Immature natural killer cell (primary cell): ENCODE measurements around the gene CLINT1. TPM values are rescaled to one million over a fixed set of nuclear protein-coding genes. Genes with fewer than 3 reads are reported as not detected.
"Not testable (repeated sequence)": the region's sequence is repeated elsewhere in the genome, so short reads cannot be mapped to it uniquely, and the experiment has no call there.

Experiments
- DNase-seq, 3 donors: peaks; one replicate each; pipeline ENCODE4 v3.0.0; 2022; ENCODE audit warnings: mixed read lengths in 1 of 3
- H3K27ac Mint-ChIP-seq, 6 donors: one replicate each; pipeline ENCODE4 v1.8.0; 2020; ENCODE audit warnings: mixed read lengths in 6 of 6, mild to moderate bottlenecking in 5 of 6, inconsistent platforms in 4 of 6, moderate library complexity in 3 of 6
- H3K27me3 Mint-ChIP-seq, 3 donors: one replicate each; pipeline ENCODE4 v1.8.0; 2020 to 2021; ENCODE audit warnings: low read depth in 3 of 3, mild to moderate bottlenecking in 3 of 3, mixed read lengths in 3 of 3, moderate library complexity in 3 of 3, inconsistent platforms in 1 of 3
- H3K36me3 Mint-ChIP-seq, 3 donors: one replicate each; pipeline ENCODE4 v1.8.0; 2020; ENCODE audit warnings: mixed read lengths in 3 of 3, inconsistent platforms in 2 of 3, mild to moderate bottlenecking in 2 of 3
- H3K4me1 Mint-ChIP-seq, 2 donors: one replicate each; pipeline ENCODE4 v1.8.0; 2020; ENCODE audit warnings: inconsistent platforms in 2 of 2, mild to moderate bottlenecking in 2 of 2, mixed read lengths in 2 of 2, moderate library complexity in 1 of 2
- H3K4me3 Mint-ChIP-seq, 5 donors: one replicate each; pipeline ENCODE4 v1.8.0; 2020; ENCODE audit warnings: mild to moderate bottlenecking in 5 of 5, mixed read lengths in 5 of 5, inconsistent platforms in 3 of 5, moderate library complexity in 3 of 5
- H3K9me3 Mint-ChIP-seq, 6 donors: one replicate each; pipeline ENCODE4 v1.8.0; 2020; ENCODE audit warnings: mild to moderate bottlenecking in 6 of 6, mixed read lengths in 6 of 6, inconsistent platforms in 4 of 6, moderate library complexity in 3 of 6
- polyA plus RNA-seq, 3 donors: library from polyadenylated mRNA; unstranded; fragments of 300-500 nt; fragmentation: Illumina TruSeq; gene quantifications; one replicate each; pipeline ENCODE4 v1.2.3, GENCODE V29; 2021

Gene CLINT1
- 100 to 1,000 TPM in 1 of 3 donors, 10 to 100 TPM in 2; 75.7 to 106 (median 84.8) TPM for polyA plus RNA-seq

DNA sequence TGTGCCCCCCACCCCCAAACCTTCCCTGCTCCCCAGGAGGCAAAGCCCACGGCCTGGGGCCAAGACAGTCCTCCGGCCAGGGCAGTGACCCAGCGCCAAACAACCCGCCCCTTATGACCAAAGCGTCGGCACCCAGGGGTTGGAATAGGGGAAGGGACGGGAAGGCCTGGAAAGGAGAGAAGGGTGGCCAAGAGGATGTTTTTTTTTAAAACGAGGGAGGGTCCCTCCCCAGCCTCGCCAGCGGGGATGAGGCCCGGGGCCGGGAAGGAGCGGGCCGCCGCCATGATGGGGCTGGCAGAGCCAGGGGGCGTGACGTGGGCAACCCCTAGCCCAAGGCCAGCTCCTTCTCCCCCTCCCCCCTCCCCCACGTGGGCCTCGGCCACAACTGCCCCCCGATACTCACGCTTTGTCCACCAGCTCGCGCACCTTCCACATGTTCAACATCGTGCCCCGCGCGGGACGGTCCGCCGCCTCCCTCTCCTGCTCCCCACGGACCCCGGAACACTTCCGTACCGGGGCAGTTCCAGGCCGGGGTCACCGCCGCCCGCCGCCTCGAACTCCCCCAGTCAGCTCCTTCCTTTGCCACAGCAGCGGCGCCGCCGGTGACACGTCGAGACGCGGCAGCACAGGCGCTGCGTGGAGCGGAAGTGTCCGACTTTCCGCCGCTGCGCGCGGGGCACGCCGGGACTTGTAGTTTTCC, at the start of gene CLINT1:
Gene CLINT1 (minus strand): TSS at position 619 of the 700 bp plus-strand sequence. CDS start 175 bp downstream, at position 444.
- peak; percentile 84 to 86 (median 86) for DNase-seq
- H3K4me3 Mint-ChIP-seq: peak within 1 kb of the TSS; percentile 94 to 98 (median 97)
- H3K36me3 Mint-ChIP-seq: peaks cover 0 to 3% (median 3%) of the 10 kb centered on the region in 3 donors
- peak within 1 kb of the TSS; percentile 92 to 98 (median 96) for H3K27ac Mint-ChIP-seq
- peaks cover 5 to 21% (median 12%) of the 10 kb centered on the region in 3 donors for H3K27me3 Mint-ChIP-seq
- peaks cover 48 to 58% of the 10 kb centered on the region in 2 donors for H3K4me1 Mint-ChIP-seq
- H3K9me3 Mint-ChIP-seq: peaks cover 0 to 4% (median 0%) of the 10 kb centered on the region in 6 donors

GRCh38 chr5:157908459-157908858, 49.5 kb upstream of the CLINT1 start:
- no peak for DNase-seq
- Mint-ChIP-seq H3K4me1 (no peaks in the 10 kb centered on the region), H3K36me3 (no peaks in the 10 kb centered on the region), H3K27ac (no peak overlapping the region), H3K4me3 (no peak overlapping the region), H3K27me3 (peaks cover 0 to 2% (median 2%) of the 10 kb centered on the region in 3 donors), H3K9me3 (no peaks in the 10 kb centered on the region)

DNA sequence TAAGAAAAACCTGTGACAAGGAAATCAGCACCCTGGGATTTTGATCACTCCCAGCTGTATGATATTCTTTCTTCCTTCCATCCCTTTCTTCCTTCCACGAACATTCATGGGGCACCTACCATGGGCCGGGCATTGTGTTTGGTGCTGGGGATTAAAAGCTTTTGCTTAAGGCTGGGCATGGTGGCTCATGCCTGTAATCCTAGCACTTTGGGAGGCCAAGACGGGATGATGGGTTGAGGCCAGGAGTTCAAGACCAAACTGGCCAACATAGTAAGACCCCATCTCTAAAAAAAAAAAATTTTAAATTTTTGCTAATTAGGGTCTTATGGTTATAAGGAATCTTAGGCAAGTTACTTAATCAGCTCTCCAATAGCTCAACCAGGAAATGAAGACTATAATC, 48.5 kb upstream of the CLINT1 start:
- no peaks in the 10 kb centered on the region for H3K9me3 Mint-ChIP-seq
- no peaks in the 10 kb centered on the region for H3K4me1 Mint-ChIP-seq
- no peaks in the 10 kb centered on the region for H3K36me3 Mint-ChIP-seq
- H3K27me3 Mint-ChIP-seq: peaks cover 0 to 2% (median 2%) of the 10 kb centered on the region in 3 donors
- H3K27ac Mint-ChIP-seq: no peak overlapping the region
- no peak for DNase-seq
- no peak overlapping the region for H3K4me3 Mint-ChIP-seq

- H3K9me3 Mint-ChIP-seq: no peaks in the 10 kb centered on the region
- no peaks in the 10 kb centered on the region for H3K36me3 Mint-ChIP-seq
- H3K27ac Mint-ChIP-seq: no peak overlapping the region
- H3K27me3 Mint-ChIP-seq: peaks cover 0 to 3% (median 2%) of the 10 kb centered on the region in 3 donors
- no peaks in the 10 kb centered on the region for H3K4me1 Mint-ChIP-seq
- DNase-seq: no peak
- H3K4me3 Mint-ChIP-seq: no peak overlapping the region
Measured at GRCh38 chr5:157903117-157903450, 44.1 kb upstream of the CLINT1 start.

GRCh38 chr5:157902449-157903116, 43.6 kb upstream of the CLINT1 start:
- no peak overlapping the region for H3K4me3 Mint-ChIP-seq
- peaks cover 0 to 3% (median 2%) of the 10 kb centered on the region in 3 donors for H3K27me3 Mint-ChIP-seq
- H3K9me3 Mint-ChIP-seq: no peaks in the 10 kb centered on the region
- no peak for DNase-seq
- H3K27ac Mint-ChIP-seq: no peak overlapping the region
- no peaks in the 10 kb centered on the region for H3K4me1 Mint-ChIP-seq
- no peaks in the 10 kb centered on the region for H3K36me3 Mint-ChIP-seq

- H3K9me3 Mint-ChIP-seq: no peaks in the 10 kb centered on the region
- H3K27ac Mint-ChIP-seq: no peak overlapping the region
- H3K4me3 Mint-ChIP-seq: no peak overlapping the region
Measured at GRCh38 chr5:157900644-157901043, 41.7 kb upstream of the CLINT1 start.

GRCh38 chr5:157893611-157894010, 34.7 kb upstream of the CLINT1 start:
- no peak for DNase-seq
- Mint-ChIP-seq H3K27ac (no peak overlapping the region), H3K4me1 (peaks cover 21% of the 10 kb centered on the region in 2 donors), H3K36me3 (no peaks in the 10 kb centered on the region), H3K4me3 (no peak overlapping the region), H3K9me3 (no peaks in the 10 kb centered on the region), H3K27me3 (peaks cover 0 to 2% (median 0%) of the 10 kb centered on the region in 3 donors)

More at GRCh38 chr5:157900644-157901043, 41.7 kb upstream of the CLINT1 start:
- Mint-ChIP-seq H3K27me3 (peaks cover 1 to 3% (median 2%) of the 10 kb centered on the region in 3 donors), H3K4me1 (no peaks in the 10 kb centered on the region), H3K36me3 (no peaks in the 10 kb centered on the region)
- no peak for DNase-seq

GRCh38 chr5:157892974-157893373, 34.0 kb upstream of the CLINT1 start:
- H3K27me3 Mint-ChIP-seq: peaks cover 0 to 2% (median 0%) of the 10 kb centered on the region in 3 donors
- peaks cover 21% of the 10 kb centered on the region in 2 donors for H3K4me1 Mint-ChIP-seq
- no peak overlapping the region for H3K4me3 Mint-ChIP-seq
- no peak for DNase-seq
- H3K36me3 Mint-ChIP-seq: no peaks in the 10 kb centered on the region
- peak overlapping the region in 1 of 6 donors; percentile 2 for H3K27ac Mint-ChIP-seq
- no peaks in the 10 kb centered on the region for H3K9me3 Mint-ChIP-seq

GRCh38 chr5:157890836-157891597, 32.1 kb upstream of the CLINT1 start:
- no peaks in the 10 kb centered on the region for H3K36me3 Mint-ChIP-seq
- peaks cover 21% of the 10 kb centered on the region in 2 donors for H3K4me1 Mint-ChIP-seq
- peak overlapping the region; percentile 39 to 78 (median 62) for H3K27ac Mint-ChIP-seq
- peak; percentile 10 to 17 (median 14) for DNase-seq
- H3K9me3 Mint-ChIP-seq: no peaks in the 10 kb centered on the region
- H3K27me3 Mint-ChIP-seq: peaks cover 0 to 2% (median 0%) of the 10 kb centered on the region in 3 donors
- H3K4me3 Mint-ChIP-seq: peak overlapping the region in 4 of 5 donors; percentile 31 to 47 (median 42)

DNA sequence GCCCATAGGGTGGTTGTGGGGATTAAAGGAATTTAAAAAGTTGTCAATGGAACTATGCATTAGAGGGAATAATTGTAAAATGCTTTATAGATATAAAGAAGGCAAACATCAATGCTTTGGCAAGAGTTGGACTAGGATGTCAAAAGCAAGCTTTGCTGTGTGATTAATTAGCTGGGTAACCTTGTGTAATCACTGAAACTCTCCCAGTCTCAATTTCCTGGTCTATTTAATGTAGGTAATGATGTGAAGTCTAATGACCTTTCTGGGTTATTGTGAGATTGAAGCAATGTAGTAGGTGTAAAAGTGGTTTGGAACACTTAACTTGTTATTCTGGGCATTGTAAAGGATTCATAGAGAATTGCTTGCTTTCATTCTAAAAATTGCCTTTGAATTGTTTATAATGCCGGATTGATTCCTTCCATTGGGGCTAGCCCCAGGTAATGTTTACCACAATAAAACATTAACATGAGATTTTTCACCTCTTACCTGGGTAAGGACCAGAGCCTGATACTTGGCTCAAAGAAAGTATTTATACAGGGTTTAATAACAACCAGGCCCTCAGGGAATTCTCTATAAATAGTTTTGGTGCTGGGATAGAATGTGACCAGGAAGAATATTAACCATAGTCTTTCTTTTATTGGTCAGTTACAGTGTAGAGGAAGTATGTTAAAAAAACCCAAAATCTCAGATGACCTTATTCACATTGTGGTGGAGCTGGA, 30.0 kb upstream of the CLINT1 start:
- Mint-ChIP-seq H3K4me1 (peaks cover 21% of the 10 kb centered on the region in 2 donors), H3K27me3 (peaks cover 0 to 4% (median 2%) of the 10 kb centered on the region in 3 donors), H3K36me3 (no peaks in the 10 kb centered on the region), H3K4me3 (no peak overlapping the region), H3K9me3 (no peaks in the 10 kb centered on the region), H3K27ac (no peak overlapping the region)
- DNase-seq: no peak

DNA sequence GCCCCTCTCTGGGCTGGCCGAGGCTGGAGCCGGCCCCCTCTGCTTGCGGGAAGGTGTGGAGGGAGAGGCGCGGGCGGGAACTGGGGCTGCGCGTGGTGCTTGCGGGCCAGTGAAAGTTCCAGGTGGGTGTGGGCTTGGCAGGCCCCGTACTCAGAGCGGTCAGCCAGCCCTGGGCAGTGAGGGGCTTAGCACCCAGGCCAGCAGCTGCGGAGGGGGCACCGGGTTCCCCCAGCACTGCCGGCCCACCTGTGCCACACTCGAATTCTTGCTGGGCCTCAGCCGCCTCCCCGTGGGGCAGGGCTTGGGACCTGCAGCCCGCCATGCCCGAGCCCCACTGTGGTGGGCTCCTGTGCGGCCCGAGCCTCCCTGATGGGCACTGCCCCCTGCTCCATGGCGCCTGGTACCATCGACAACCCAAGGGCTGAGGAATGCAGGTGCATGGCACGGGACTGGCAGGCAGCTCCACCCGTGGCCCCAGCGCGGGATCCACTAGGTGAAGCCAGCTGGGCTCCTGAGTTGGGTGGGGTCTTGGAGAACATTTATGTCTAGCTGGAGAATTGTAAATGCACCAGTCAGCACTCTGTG, 27.9 kb upstream of the CLINT1 start:
- Mint-ChIP-seq H3K4me1 (peaks cover 21% of the 10 kb centered on the region in 2 donors), H3K36me3 (no peaks in the 10 kb centered on the region), H3K27me3 (peaks cover 1 to 4% (median 2%) of the 10 kb centered on the region in 3 donors), H3K9me3 (no peaks in the 10 kb centered on the region), H3K27ac (no peak overlapping the region), H3K4me3 (no peak overlapping the region)
- no peak for DNase-seq

GRCh38 chr5:157885051-157885450, 26.1 kb upstream of the CLINT1 start:
- H3K9me3 Mint-ChIP-seq, H3K27me3 Mint-ChIP-seq, H3K4me1 Mint-ChIP-seq, DNase-seq, H3K36me3 Mint-ChIP-seq, H3K27ac Mint-ChIP-seq, H3K4me3 Mint-ChIP-seq: not testable (repeated sequence)

DNA sequence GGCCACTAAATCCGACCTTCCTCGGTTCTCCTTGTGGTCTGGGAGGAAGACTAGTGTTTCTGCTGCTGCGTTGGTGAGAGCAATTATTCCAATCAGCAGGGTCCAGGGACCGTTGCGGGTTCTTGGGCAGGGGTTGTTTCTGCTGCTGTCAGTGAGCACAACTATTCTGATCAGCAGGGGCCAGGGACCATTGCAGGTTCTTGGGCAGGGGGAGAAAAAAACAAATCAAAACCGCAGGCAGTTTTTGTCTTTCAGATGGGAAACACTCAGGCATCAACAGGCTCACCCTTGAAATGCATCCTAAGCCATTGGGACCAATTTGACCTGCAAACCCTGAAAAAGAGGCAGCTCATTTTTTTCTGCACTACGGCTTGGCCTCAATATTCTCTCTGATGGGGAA, 22.6 kb upstream of the CLINT1 start:
- not testable (repeated sequence) for H3K27ac Mint-ChIP-seq

More for the DNA sequence above, 22.6 kb upstream of the CLINT1 start:
- not testable (repeated sequence) for H3K27me3 Mint-ChIP-seq, H3K36me3 Mint-ChIP-seq, H3K9me3 Mint-ChIP-seq, DNase-seq, H3K4me1 Mint-ChIP-seq, H3K4me3 Mint-ChIP-seq
